HG02642 (cell line): Measurements from ENCODE around the gene TMEM39B.

Experiments used
- ATAC-seq: cut with Tn5 transposase; IDR thresholded peaks from one replicate; pipeline ENCODE4 v1.9.1; 2021; ENCODE audit warnings: mild to moderate bottlenecking; ENCODE audit not compliant: unreplicated experiment, poor library complexity

The TMEM39B gene

DNA sequence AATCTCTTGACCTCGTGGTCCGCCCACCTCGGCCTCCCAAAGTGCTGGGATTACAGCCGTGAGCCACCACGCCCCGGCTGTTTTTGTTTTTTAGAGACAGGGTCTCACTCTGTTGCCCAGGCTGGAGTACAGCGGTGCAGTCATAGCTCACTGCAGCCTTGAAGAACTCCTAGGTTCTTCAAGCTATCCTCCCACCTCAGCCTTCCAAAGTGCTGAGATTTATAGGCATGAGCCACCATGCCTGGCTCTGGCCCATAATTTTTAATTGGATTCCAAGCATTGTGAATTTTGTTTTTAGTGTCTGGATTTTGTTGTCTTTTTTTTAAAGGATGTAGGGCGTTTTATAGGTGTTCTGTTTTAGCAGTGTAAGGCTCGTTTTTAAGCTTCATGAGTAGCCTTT lies 78.1 kb downstream of the TMEM39B start:
- no peak for ATAC-seq

DNA sequence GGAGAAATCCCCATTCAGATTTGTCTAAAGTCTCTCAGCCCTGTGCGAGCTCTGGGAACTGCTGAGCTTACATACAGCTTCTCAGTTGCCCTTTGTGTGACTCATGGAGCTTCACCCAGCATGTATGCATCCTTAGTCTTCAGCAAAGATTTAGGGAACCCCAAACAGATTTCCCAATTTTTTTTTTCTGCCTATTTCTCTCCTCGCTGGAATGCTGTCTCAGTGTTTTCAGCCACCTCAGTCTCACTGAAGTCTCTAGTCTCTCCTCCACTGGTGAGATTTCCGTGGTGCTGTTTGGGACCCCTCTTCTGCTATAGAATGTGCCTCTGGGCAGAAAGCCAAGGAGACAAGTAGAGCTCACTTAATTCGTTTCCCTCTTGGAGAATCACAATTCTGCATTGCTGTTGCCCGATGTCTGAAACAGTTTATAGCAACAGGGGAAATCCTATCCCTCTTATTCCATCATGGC lies 78.6 kb downstream of the TMEM39B start:
- ATAC-seq = no peak
